Trophoblast cell (in vitro differentiated cells and primary cell): ENCODE measurements around the gene DLK1.

Experiments
- DNase-seq, 2 donors: peaks; one replicate each; pipeline ENCODE4 v3.0.0-alpha.2; 2016
- H2AFZ ChIP-seq: 2 replicates; pipeline ENCODE4 v1.6.1; 2013; ENCODE audit warnings: low read length, moderate library complexity, mild to moderate bottlenecking; ENCODE audit not compliant: insufficient read depth, poor library complexity
- H2AK5ac ChIP-seq: 2 replicates; pipeline ENCODE4 v1.6.1; 2013; ENCODE audit warnings: mild to moderate bottlenecking, low read length
- H2BK120ac ChIP-seq: 2 replicates; pipeline ENCODE4 v1.6.1; 2013; ENCODE audit warnings: low read length, mild to moderate bottlenecking, moderate library complexity; ENCODE audit not compliant: insufficient read depth, poor library complexity
- H2BK12ac ChIP-seq: 2 replicates; pipeline ENCODE4 v1.6.1; 2013; ENCODE audit warnings: mild to moderate bottlenecking, low read length, moderate library complexity
- H2BK5ac ChIP-seq: 2 replicates; pipeline ENCODE4 v1.6.1; 2013; ENCODE audit warnings: low read length, low read depth, moderate library complexity, mild to moderate bottlenecking; ENCODE audit not compliant: poor library complexity
- H3K14ac ChIP-seq: 2 replicates; pipeline ENCODE4 v1.6.1; 2013; ENCODE audit warnings: mild to moderate bottlenecking, low read length
- H3K18ac ChIP-seq: 2 replicates; pipeline ENCODE4 v1.6.1; 2013; ENCODE audit warnings: mild to moderate bottlenecking, low read length
- H3K23ac ChIP-seq: 2 replicates; pipeline ENCODE4 v1.6.1; 2013; ENCODE audit warnings: low read length
- H3K27ac ChIP-seq: 2 replicates; pipeline ENCODE4 v1.5.1; 2013; ENCODE audit warnings: low read depth, mild to moderate bottlenecking, inconsistent platforms, low read length, moderate library complexity
- H3K27me3 ChIP-seq: 2 replicates; pipeline ENCODE4 v1.6.1; 2013; ENCODE audit warnings: inconsistent platforms, mild to moderate bottlenecking, low read length, moderate library complexity; ENCODE audit not compliant: insufficient read depth
- H3K36me3 ChIP-seq, 2 experiments: 1 replicate in 1 of 2; 2 replicates in 1 of 2; pipeline ENCODE4 v1.6.1; 2013; ENCODE audit warnings: low read length in 2 of 2, mild to moderate bottlenecking in 2 of 2, moderate library complexity in 1 of 2; ENCODE audit not compliant: insufficient read depth in 2 of 2, control insufficient read depth in 1 of 2
- H3K4ac ChIP-seq: 2 replicates; pipeline ENCODE4 v1.6.1; 2013; ENCODE audit warnings: low read depth, mild to moderate bottlenecking, low read length, moderate library complexity
- H3K4me1 ChIP-seq, 2 experiments: 1 replicate in 1 of 2; 2 replicates in 1 of 2; pipeline ENCODE4 v1.6.1; 2013; ENCODE audit warnings: low read length in 2 of 2, mild to moderate bottlenecking in 2 of 2, moderate library complexity in 1 of 2; ENCODE audit not compliant: insufficient read depth in 2 of 2, control insufficient read depth in 1 of 2
- H3K4me2 ChIP-seq: 2 replicates; pipeline ENCODE4 v1.6.1; 2013; ENCODE audit warnings: inconsistent platforms, mild to moderate bottlenecking, low read length, moderate library complexity
- H3K4me3 ChIP-seq: 2 replicates; pipeline ENCODE4 v1.5.1; 2013; ENCODE audit warnings: mild to moderate bottlenecking, low read depth, low read length, inconsistent platforms
- H3K79me1 ChIP-seq: one replicate; pipeline ENCODE4 v1.6.1; 2013; ENCODE audit warnings: low read length
- H3K79me2 ChIP-seq: 2 replicates; pipeline ENCODE4 v1.6.1; 2013; ENCODE audit warnings: low read length, mild to moderate bottlenecking; ENCODE audit not compliant: control insufficient read depth, insufficient read depth, poor library complexity
- H3K9ac ChIP-seq: 2 replicates; pipeline ENCODE4 v1.6.1; 2013; ENCODE audit warnings: mild to moderate bottlenecking, low read length
- H3K9me3 ChIP-seq: 2 replicates; pipeline ENCODE4 v1.6.1; 2013; ENCODE audit warnings: low read depth, mild to moderate bottlenecking, control low read depth, inconsistent platforms, low read length; ENCODE audit not compliant: insufficient read depth
- H4K12ac ChIP-seq: 2 replicates; pipeline ENCODE4 v1.6.1; 2013; ENCODE audit warnings: low read depth, mild to moderate bottlenecking, low read length, moderate library complexity
- H4K8ac ChIP-seq: 2 replicates; pipeline ENCODE4 v1.6.1; 2013; ENCODE audit warnings: low read depth, mild to moderate bottlenecking, low read length, moderate library complexity
- H4K91ac ChIP-seq: one replicate; pipeline ENCODE4 v1.6.1; 2013; ENCODE audit warnings: low read depth, mild to moderate bottlenecking, low read length, moderate library complexity
- WGBS: extraction: QIAGEN DNeasy Blood & Tissue Kit; methylation state at CpG from one replicate; pipeline ENCODE4 v1.1.7; 2013; ENCODE audit warnings: missing lambda C conversion rate; ENCODE audit not compliant: insufficient read length, insufficient coverage; ENCODE audit errors: extremely low coverage; 5-methylcytosine and 5-hydroxymethylcytosine counted together

The DLK1 gene

DNA sequence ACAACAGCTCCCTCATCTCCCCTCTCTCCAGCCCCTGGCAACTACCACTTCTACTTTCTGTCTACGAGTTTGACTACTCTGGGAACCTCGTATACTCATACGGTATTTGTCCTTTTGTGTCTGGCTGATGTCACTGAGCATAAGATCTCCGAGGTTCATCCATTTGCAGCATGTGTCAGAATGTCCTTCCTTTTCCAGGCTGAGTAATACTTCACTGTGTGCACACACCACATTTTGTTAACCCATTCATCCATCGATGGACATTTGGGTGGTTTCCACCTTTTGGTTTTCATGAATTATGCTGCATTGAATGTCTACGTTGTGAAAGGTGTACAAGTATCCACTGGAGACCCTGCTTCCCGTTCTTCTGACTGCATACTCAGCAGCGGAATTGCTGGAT, 24.1 kb upstream of the DLK1 start:
- no CpG with 5 or more reads among the region's 8 CpGs for WGBS
- Histone ChIP-seq H2AFZ (no peak overlapping the region), H2BK120ac (no peak overlapping the region), H3K14ac (no peak overlapping the region), H3K79me1 (peaks cover 9% of the 10 kb centered on the region), H3K9me3 (peaks cover 3% of the 10 kb centered on the region), H3K79me2 (no peaks in the 10 kb centered on the region), H2BK12ac (no peak overlapping the region), H2BK5ac (no peak overlapping the region), H3K36me3 (no peaks in the 10 kb centered on the region), H3K4ac (no peak overlapping the region), H3K18ac (no peak overlapping the region), H3K27me3 (no peaks in the 10 kb centered on the region), H3K4me1 (peaks cover 23 to 26% of the 10 kb centered on the region in 2 experiments), H4K12ac (no peak overlapping the region), H3K4me3 (no peak overlapping the region), H3K27ac (no peak overlapping the region), H2AK5ac (no peak overlapping the region), H4K91ac (no peak overlapping the region), H3K9ac (no peak overlapping the region), H4K8ac (no peak overlapping the region), H3K4me2 (no peak overlapping the region), H3K23ac (no peak overlapping the region)
- no peak for DNase-seq

DNA sequence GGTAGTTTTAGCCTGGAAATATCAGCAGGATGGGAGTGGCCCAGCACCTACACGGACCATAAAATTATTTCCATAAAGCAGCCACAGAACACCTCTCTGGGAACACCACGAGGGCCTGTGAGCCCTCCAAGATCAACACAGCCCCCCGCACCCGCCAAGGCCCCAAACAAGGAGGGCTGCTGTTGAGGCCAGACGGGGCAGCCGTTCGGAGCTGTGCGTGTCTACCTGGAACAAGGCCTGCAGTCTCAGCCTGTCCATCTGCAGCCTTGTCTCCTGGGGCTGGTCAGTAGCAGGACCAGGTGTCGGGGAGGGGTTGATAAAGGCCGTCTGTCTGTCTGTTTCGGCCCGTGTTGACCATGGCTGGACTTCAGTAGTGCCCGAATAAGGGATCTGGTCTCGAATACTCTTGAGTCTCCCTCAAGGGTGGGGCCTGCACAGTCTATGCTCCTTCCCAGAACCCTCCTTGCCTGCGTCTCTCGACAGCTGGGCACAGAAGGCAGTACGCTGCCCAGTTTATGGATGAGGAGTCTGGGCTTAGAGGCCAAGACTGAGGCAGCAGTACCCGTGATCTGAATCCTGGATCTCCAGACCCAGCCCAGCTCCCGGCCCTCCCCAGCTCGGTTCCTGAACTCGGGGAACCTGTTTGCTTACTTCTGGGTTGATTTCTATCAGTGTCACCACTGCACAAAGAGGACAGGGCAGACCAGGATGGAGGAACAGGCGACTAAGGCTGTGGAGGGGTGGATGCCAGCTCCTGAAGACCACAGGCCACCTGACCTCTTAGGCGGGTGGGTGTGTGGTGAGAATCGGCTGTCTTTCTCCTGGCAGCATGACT, 23.1 kb upstream of the DLK1 start:
- no peak overlapping the region for H3K27ac ChIP-seq
- H3K18ac ChIP-seq = no peak overlapping the region
- peak overlapping the region; percentile 11 for H3K14ac ChIP-seq
- H2BK5ac ChIP-seq = no peak overlapping the region
- peaks cover 29 to 32% of the 10 kb centered on the region in 2 experiments for H3K4me1 ChIP-seq
- H3K27me3 ChIP-seq = no peaks in the 10 kb centered on the region
- H2AFZ ChIP-seq = no peak overlapping the region
- no peak overlapping the region for H2AK5ac ChIP-seq
- H3K4me2 ChIP-seq = no peak overlapping the region
- peak overlapping the region; percentile 8 for H2BK120ac ChIP-seq
- H3K36me3 ChIP-seq = no peaks in the 10 kb centered on the region
- H2BK12ac ChIP-seq = peak overlapping the region; percentile 11
- peaks cover 14% of the 10 kb centered on the region for H3K79me1 ChIP-seq
- H3K4ac ChIP-seq = no peak overlapping the region
- H4K8ac ChIP-seq = no peak overlapping the region
- WGBS = no CpG with 5 or more reads among the region's 24 CpGs
- H3K79me2 ChIP-seq = no peaks in the 10 kb centered on the region
- DNase-seq = peak in 1 of 2 donors; percentile 69
- no peak overlapping the region for H3K23ac ChIP-seq
- H3K4me3 ChIP-seq = peak overlapping the region; percentile 1
- no peak overlapping the region for H3K9ac ChIP-seq
- H4K91ac ChIP-seq = peak overlapping the region; percentile 31
- no peak overlapping the region for H4K12ac ChIP-seq
- peaks cover 3% of the 10 kb centered on the region for H3K9me3 ChIP-seq

DNA sequence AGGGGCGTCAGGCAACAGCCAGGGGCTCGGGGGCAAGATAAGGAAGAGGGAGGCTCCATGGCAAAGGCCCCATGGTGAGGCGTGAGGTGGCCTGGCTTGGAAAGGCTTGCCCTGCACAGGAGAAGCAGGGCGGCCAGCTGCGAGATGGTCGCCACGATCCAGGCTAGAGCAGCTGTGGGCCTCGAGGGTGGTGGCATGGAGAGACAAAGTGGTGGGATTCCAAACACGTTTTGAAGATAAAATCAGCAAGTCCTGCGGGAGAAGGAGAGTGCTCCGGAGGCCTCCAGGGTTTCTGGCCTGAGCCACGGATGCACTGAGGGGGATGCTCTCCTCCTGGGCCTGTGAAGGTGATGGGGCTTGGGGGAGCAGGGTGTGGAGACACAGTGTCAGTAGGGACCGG, 20.5 kb upstream of the DLK1 start:
- peak in 1 of 2 donors; percentile 36 for DNase-seq
- Histone ChIP-seq H3K27me3 (no peaks in the 10 kb centered on the region), H2AFZ (peak overlapping the region; percentile 6), H3K79me1 (peaks cover 21% of the 10 kb centered on the region), H3K79me2 (no peaks in the 10 kb centered on the region), H2AK5ac (peak overlapping the region; percentile 12), H2BK5ac (no peak overlapping the region), H3K4me2 (no peak overlapping the region), H3K27ac (no peak overlapping the region), H2BK120ac (no peak overlapping the region), H3K4me3 (no peak overlapping the region), H3K4me1 (peaks cover 39 to 40% of the 10 kb centered on the region in 2 experiments), H3K36me3 (no peaks in the 10 kb centered on the region), H4K91ac (no peak overlapping the region), H3K18ac (no peak overlapping the region), H3K9me3 (peaks cover 2% of the 10 kb centered on the region), H2BK12ac (peak overlapping the region; percentile 34), H4K12ac (no peak overlapping the region), H3K9ac (no peak overlapping the region), H4K8ac (no peak overlapping the region), H3K23ac (no peak overlapping the region), H3K4ac (peak overlapping the region; percentile 15), H3K14ac (no peak overlapping the region)
- no CpG with 5 or more reads among the region's 13 CpGs for WGBS

DNA sequence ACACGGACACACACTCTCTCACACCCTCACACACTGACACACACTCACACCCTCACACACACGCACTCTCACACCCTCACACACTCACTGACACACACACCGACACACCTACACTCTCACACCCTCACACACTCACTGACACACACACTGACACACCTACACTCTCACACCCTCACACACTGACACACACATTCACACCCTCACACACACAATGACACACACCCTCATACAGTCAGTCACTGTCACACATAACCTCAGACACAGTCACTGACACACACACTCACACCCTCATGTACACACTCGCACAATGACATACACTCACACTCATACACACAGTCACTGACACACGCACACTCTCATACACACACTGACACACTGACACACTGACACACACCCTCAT, 19.8 kb upstream of the DLK1 start:
- Histone ChIP-seq H4K8ac (no peak overlapping the region), H3K27me3 (no peaks in the 10 kb centered on the region), H3K18ac (no peak overlapping the region), H3K14ac (no peak overlapping the region), H3K9ac (no peak overlapping the region), H3K9me3 (peaks cover 2% of the 10 kb centered on the region), H3K79me1 (peaks cover 21% of the 10 kb centered on the region), H3K36me3 (no peaks in the 10 kb centered on the region), H2BK5ac (no peak overlapping the region), H2BK12ac (no peak overlapping the region), H4K91ac (no peak overlapping the region), H2AFZ (no peak overlapping the region), H3K23ac (no peak overlapping the region), H3K27ac (no peak overlapping the region), H3K79me2 (no peaks in the 10 kb centered on the region), H2BK120ac (no peak overlapping the region), H2AK5ac (no peak overlapping the region), H4K12ac (no peak overlapping the region), H3K4me2 (no peak overlapping the region), H3K4me3 (peak overlapping the region; percentile 32), H3K4ac (no peak overlapping the region), H3K4me1 (peaks cover 37 to 42% of the 10 kb centered on the region in 2 experiments)
- no peak for DNase-seq
- 100% methylated on average over 1 of the region's 5 CpGs for WGBS
